ENCODE data around the gene COL17A1. TPM values are rescaled to one million over a fixed set of nuclear protein-coding genes. Genes with fewer than 3 reads are reported as not detected.

The COL17A1 gene
- total RNA-seq, 1 experiment from 2014 or later, result 3.5 TPM

GRCh38 chr10:104074505-104074904 is 11.2 kb downstream of the COL17A1 start (continued):
- TF ChIP-seq ZFX (IDR thresholded peaks at IDR 0.05), result no peak
- no peak for TF ChIP-seq MAX (IDR thresholded peaks at IDR 0.05)
- TF ChIP-seq SIN3A (IDR thresholded peaks at IDR 0.05; ENCODE audit: low read depth), result no peak
- no peak for TF ChIP-seq ZNF274 (IDR thresholded peaks at IDR 0.05; ENCODE audit: low read depth, low read length)
- no peak for TF ChIP-seq CEBPB (IDR thresholded peaks at IDR 0.05; ENCODE audit: low read depth)
- no peak for TF ChIP-seq CBX3 (IDR thresholded peaks at IDR 0.05; ENCODE audit: low read depth)
- no peak for TF ChIP-seq POLR2AphosphoS5 (IDR thresholded peaks at IDR 0.05; ENCODE audit: low read depth, low read length)
- no peak for TF ChIP-seq YY1 (IDR thresholded peaks at IDR 0.05; ENCODE audit: extremely low read depth, insufficient replicate concordance, low read depth, low read length)

- no peak for DNase-seq (ENCODE audit: low read depth, low spot score)
- ChIA-PET RAD21 (ENCODE audit: low non-redundant PET in 1 of 2, low total read pairs in 2 of 2, uncharacterized antibody in 2 of 2, unreplicated experiment in 2 of 2) (no interaction called here), CTCF (interaction anchor here (1.2 kb wide), 1 partner anchor 10 kb away, joined by 3 read pairs; no protein-coding TSS in a partner anchor), POLR2A (no interaction called here)
- intact Hi-C loops (cut with micrococcal nuclease), result no loop called here
- H3K4me1 ChIP-seq (ENCODE audit: control insufficient read depth in 1 of 2, insufficient read depth in 2 of 2, low read length in 2 of 2), result peaks cover 6 to 12% of the 10 kb centered on the region in 2 experiments; a peak in 3 of 4 replicates
- no peak overlapping the region for H2AFZ ChIP-seq (ENCODE audit: low read depth, low read length, poor library complexity, severe bottlenecking)
- no peak overlapping the region for H3K9ac ChIP-seq (ENCODE audit: low read length)
- H3K27me3 ChIP-seq (ENCODE audit: insufficient read depth, low read length), result no peaks in the 10 kb centered on the region
- H3K36me3 ChIP-seq (ENCODE audit: control insufficient read depth in 1 of 2, insufficient read depth in 2 of 2, low read length in 2 of 2), result no peaks in the 10 kb centered on the region
- H3K4me2 ChIP-seq (ENCODE audit: low read length), result no peak overlapping the region
- no peaks in the 10 kb centered on the region for H3K79me2 ChIP-seq (ENCODE audit: insufficient read depth, low read length)
- no peak overlapping the region for H3K4me3 ChIP-seq (replicated peaks in 1 of 2; ENCODE audit: low read depth in 1 of 2, low read length in 2 of 2)
- no peak for ATAC-seq
- no peaks in the 10 kb centered on the region for H3K9me3 ChIP-seq (ENCODE audit: control insufficient read depth in 1 of 2, insufficient read depth in 1 of 2, low read depth in 1 of 2, low read length in 2 of 2)
- H3K9me2 ChIP-seq (ENCODE audit: insufficient read depth), result no peaks in the 10 kb centered on the region
- no TSS peak for BruUV-seq (replicated peaks)
- TF ChIP-seq ZBTB33 (IDR thresholded peaks at IDR 0.05; ENCODE audit: extremely low read depth, insufficient replicate concordance, low read length), result no peak
- no peak for TF ChIP-seq EZH2phosphoT487 (IDR thresholded peaks at IDR 0.05; ENCODE audit: borderline replicate concordance)
- TF ChIP-seq CBX3 (IDR thresholded peaks at IDR 0.05; ENCODE audit: low read depth), result no peak
- no peak for TF ChIP-seq RAD21 (IDR thresholded peaks at IDR 0.05; ENCODE audit: low read depth)
- TF ChIP-seq TCF7L2 (IDR thresholded peaks at IDR 0.05; ENCODE audit: borderline replicate concordance, extremely low read depth, insufficient read depth, insufficient read length), result no peak
- TF ChIP-seq ATF3 (IDR thresholded peaks at IDR 0.05), result no peak
- TF ChIP-seq EZH2 (IDR thresholded peaks at IDR 0.05), result no peak
- no peak for TF ChIP-seq ZFX (IDR thresholded peaks at IDR 0.05)
- H4K20me1 ChIP-seq (ENCODE audit: insufficient read depth), result no peaks in the 10 kb centered on the region
- H3K27ac ChIP-seq (ENCODE audit: low read depth, low read length), result no peak overlapping the region
These were observed 12.9 kb downstream of the COL17A1 start for GRCh38 chr10:104072786-104073185.
